ENCODE results near the gene HHIPL1. TPM values are rescaled to one million over a fixed set of nuclear protein-coding genes. Genes with fewer than 3 reads are reported as not detected.

Gene HHIPL1
- total RNA-seq = 1 to 10 TPM in 2 of 3 donors, under 1 TPM in 1; 0.26 to 3.2 (median 1.1) TPM
- long read RNA-seq, donor 1, full-length matches to known transcripts = 9 of 17 reads
- long read RNA-seq, donor 1, partial matches to known transcripts = 4 of 17 reads
- long read RNA-seq, donor 1, other reads (novel, unspliced or antisense) = 4 of 17 reads
- long read RNA-seq, donor 2, partial matches to known transcripts = 0 of 1 reads
- long read RNA-seq, donor 2, other reads (novel, unspliced or antisense) = 1 of 1 reads

- intact Hi-C loops (cut with DNase I, micrococcal nuclease) = no loop called here
- ATAC-seq = peak; percentile 50
- Histone ChIP-seq H3K36me3 (ENCODE audit: low read depth) (no peaks in the 10 kb centered on the region), H3K4me3 (no peak within 1 kb of the TSS), H3K9me3 (no peaks in the 10 kb centered on the region), H3K4me1 (ENCODE audit: low read depth) (peaks cover 6% of the 10 kb centered on the region)
- DNase-seq = no peak
- no peak for TF ChIP-seq CTCF (IDR thresholded peaks at IDR 0.05)
Observed at GRCh38 chr14:99644723-99645544, at the start of gene HHIPL1. Gene HHIPL1, plus strand, starts transcription at chr14:99645129. Its CDS starts 79 bp downstream, at chr14:99645208.

- no peak overlapping the region for H3K4me3 ChIP-seq
- no peaks in the 10 kb centered on the region for H3K9me3 ChIP-seq
- peaks cover 68% of the 10 kb centered on the region for H3K4me1 ChIP-seq (ENCODE audit: low read depth)
- peak in 1 of 3 donors; percentile 39 for DNase-seq
- H3K36me3 ChIP-seq (ENCODE audit: low read depth) = no peaks in the 10 kb centered on the region
- peak; percentile 16 for ATAC-seq
- TF ChIP-seq CTCF (IDR thresholded peaks at IDR 0.05) = no peak
- intact Hi-C loops (cut with DNase I, micrococcal nuclease) = no loop called here
Observed at GRCh38 chr14:99595524-99595923, 49.4 kb upstream of the HHIPL1 start.

- no peak for TF ChIP-seq CTCF (IDR thresholded peaks at IDR 0.05)
- Histone ChIP-seq H3K4me3 (no peak overlapping the region), H3K9me3 (no peaks in the 10 kb centered on the region), H3K36me3 (ENCODE audit: low read depth) (no peaks in the 10 kb centered on the region), H3K4me1 (ENCODE audit: low read depth) (peaks cover 69% of the 10 kb centered on the region)
- ATAC-seq = peak; percentile 80
- intact Hi-C loops (cut with DNase I, micrococcal nuclease) = no loop called here
- DNase-seq = peak in 1 of 3 donors; percentile 72
Observed at GRCh38 chr14:99596071-99596627, 48.8 kb upstream of the HHIPL1 start.

- ATAC-seq (peak; percentile 76), DNase-seq (peak; percentile 70 to 74 (median 72))
- Histone ChIP-seq H3K4me3 (no peak overlapping the region), H3K36me3 (ENCODE audit: low read depth) (no peaks in the 10 kb centered on the region), H3K9me3 (no peaks in the 10 kb centered on the region), H3K4me1 (ENCODE audit: low read depth) (peaks cover 73% of the 10 kb centered on the region)
- intact Hi-C loops (cut with DNase I, micrococcal nuclease) = no loop called here
- TF ChIP-seq CTCF (IDR thresholded peaks at IDR 0.05) = no peak
Observed at GRCh38 chr14:99596772-99597171, 48.2 kb upstream of the HHIPL1 start.

GRCh38 chr14:99597911-99598600 is 46.9 kb upstream of the HHIPL1 start:
- no peak overlapping the region for H3K4me3 ChIP-seq
- DNase-seq (no peak), ATAC-seq (no peak)
- H3K9me3 ChIP-seq = no peaks in the 10 kb centered on the region
- H3K4me1 ChIP-seq (ENCODE audit: low read depth) = peaks cover 81% of the 10 kb centered on the region
- H3K36me3 ChIP-seq (ENCODE audit: low read depth) = no peaks in the 10 kb centered on the region
- intact Hi-C loops (cut with DNase I, micrococcal nuclease) = no loop called here
- no peak for TF ChIP-seq CTCF (IDR thresholded peaks at IDR 0.05)
